Measurements from ENCODE around the gene VILL.

DNA sequence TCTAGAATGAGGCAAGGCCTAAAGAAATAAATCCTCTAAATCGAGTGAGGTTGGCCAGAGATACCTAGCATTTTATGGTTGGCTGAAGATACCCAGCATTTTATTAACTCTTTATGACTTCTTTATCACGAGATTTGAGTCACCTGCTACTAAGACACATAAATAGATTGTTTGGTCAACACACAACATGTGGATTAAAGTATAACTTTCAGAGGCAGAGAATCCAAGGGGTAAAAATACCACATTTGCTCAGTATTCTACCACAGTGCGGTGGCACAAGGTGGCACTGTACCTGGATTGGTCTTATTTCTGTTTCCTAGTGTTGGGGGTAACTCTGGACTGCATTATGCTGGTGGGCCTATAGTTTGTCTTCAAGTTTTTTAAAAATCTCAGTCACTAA is 27.0 kb upstream of the VILL start:
- no peak for TF ChIP-seq POLR2A (IDR thresholded peaks at IDR 0.05; ENCODE audit: low read depth, low read length)
- TF ChIP-seq POLR2AphosphoS5 (IDR thresholded peaks at IDR 0.05; ENCODE audit: low read depth, low read length), result no peak
- no peak for TF ChIP-seq TAF1 (IDR thresholded peaks at IDR 0.05; ENCODE audit: borderline replicate concordance, low read depth, low read length)

Measured in GM12892 (cell line).